Stimulated activated CD8-positive, alpha-beta memory T cell treated with anti-CD3 and anti-CD28 coated beads, Interleukin-2, amount 100 ng/mL, for 1 hour (primary cell): Measurements from ENCODE around the gene USP3.
A peak's percentile ranks its signal among the peaks of the same experiment; 100 is the strongest.
"Not testable (repeated sequence)": the region's sequence is repeated elsewhere in the genome, so short reads cannot be mapped to it uniquely, and the experiment has no call there.

ENCODE experiments used
- DNase-seq, 2 donors: peaks; one replicate each; pipeline ENCODE4 v3.0.0-alpha.2; 2020; ENCODE audit warnings: low read depth in 2 of 2

USP3 gene

DNA sequence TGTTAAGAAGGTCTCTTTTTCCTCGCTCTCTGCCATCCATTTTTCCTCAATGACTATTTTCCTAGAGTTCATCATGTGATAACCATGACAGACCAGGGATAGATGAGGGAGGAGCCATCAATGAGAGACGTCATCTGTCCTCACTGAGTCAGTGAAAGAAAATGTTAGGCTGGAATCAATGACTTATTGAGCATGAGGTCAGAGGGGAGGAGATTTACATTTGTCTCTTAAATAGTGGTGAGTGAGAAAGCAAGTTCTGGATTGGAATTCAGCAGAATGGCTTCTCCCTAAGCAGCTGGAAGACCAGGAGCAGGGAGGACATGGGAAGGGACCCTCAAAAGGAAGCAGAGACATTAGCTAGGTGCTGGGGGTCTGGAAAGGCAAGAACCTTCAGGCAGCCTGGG is 28.2 kb upstream of the USP3 start:
- no peak for DNase-seq

DNA sequence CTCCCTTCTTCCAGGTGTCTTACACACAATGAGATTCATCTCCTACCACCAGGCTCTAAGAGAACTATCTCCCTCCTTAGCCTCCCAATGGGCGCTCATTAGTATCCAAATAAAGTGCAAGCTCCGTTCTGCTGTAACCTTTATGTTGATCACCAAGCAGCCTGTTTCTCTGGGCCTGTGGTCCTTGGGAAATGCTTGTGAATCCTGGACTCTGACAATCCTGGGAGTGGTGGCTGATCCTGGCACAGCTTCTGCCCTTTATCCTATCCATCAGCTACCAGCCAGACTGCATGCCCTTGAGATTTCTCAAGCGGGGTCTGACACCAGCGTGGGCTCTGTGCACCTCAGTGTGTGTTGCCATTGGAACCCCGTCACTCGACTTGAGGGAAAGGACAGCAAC is 26.1 kb upstream of the USP3 start:
- no peak for DNase-seq

DNA sequence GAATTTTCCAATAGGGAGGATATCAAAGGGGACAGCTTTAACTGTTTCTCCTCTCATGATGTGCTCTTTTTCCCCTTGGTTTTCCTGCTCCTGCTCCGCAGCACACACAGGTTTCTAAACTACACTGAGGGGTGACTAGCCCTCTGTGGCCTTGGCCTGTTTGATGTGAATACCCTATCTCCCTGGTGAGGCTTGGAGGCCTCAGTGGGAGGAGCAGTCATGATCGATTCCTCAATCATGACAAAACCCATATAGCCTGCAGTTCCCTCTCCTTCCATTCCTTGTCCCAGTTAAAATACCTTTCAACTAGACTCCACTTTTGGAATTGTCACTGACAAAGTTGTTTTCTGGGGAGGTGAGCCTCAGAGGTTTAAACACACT is 24.0 kb upstream of the USP3 start:
- no peak for DNase-seq

DNA sequence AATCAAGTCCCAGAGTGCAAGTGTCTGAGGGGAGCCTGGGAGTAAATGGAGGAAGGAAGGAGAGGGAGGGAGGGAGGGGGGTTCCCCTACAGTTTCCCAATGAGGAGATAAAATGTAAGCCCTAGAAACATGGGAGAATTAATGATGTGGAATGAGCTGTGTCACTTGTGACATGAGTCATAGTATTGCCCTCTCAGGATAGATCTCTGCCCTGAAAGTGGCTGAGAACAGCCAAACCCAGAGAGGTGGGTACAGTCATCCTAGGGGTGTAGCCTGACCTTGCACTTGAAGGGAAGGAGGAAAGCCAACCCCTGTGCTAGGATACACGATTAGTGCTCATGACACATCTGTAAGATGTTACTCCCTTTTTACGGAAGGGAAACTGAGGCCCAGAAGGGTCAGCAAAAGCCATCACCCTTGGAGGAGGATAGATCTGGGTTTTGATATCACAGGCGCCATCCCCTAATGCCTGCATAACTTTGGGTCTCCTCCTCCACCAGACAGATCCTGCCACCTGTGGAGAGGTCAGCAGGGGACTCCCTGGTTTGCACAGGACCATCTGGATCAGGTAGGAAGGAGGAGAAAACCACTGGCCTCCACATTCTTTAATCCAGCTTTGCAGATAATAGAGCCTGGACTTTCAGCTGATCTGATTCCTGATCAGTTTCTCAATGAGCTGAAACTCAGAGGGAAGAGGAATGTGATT is 23.1 kb upstream of the USP3 start:
- no peak for DNase-seq

DNA sequence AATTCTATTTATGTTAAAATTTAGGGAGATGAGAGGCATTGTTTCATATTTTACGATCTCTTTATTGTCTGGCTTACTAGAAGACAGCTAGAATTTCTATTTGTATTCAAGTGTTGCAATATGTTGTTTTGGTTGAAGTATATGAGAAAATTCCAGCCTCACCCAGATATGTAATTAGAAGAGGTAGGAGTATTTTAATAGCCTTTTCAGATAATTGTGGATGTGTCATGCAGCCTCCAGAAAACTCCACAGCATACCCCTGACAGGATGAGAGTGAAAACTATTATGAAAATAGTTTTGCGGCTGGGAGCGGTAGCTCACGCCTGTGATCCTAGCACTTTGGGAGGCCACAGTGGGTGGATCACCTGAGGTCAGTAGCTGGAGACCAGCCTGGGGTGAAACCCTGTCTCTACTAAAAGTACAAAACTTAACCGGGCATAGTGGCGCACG is 21.5 kb upstream of the USP3 start:
- DNase-seq = no peak

DNA sequence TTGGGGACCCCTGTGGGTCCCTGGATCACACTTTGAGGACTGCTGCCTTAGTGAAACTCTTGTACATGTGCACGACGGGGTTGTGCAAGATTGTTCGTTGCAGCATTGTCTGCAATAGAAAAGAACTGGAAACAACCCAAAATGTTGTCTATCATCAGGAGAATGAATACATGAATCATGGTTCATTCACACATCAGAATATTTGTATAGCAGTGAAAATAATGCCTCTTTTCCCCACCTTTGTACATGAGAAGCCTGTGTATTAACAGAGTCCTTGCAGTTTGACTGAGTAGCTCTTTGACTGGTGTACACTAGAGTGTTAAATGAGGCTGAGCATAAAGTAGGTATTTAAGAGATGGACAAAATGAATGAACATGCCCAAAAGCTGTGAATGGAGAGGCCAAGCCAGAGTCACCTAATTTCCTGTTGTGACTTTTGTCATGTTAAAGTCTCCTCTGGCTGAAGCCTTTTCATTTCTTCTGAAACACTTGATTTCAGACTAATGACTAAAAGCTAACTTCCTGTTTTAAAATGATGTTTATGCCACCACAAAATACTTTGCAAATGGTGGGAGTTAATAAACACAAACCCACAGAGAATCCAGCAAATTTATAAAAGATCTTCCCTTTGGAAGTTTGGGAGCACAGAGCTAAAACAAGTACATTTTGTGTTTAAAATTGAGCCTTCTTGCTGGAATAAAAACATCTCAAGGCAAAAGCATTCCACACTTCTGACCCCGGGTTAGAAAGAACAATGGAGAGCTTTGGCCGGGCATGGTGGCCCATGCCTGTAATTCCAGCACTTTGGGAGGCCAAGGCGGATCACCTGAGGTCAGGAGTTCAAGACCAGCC is 20.6 kb upstream of the USP3 start:
- no peak for DNase-seq

DNA sequence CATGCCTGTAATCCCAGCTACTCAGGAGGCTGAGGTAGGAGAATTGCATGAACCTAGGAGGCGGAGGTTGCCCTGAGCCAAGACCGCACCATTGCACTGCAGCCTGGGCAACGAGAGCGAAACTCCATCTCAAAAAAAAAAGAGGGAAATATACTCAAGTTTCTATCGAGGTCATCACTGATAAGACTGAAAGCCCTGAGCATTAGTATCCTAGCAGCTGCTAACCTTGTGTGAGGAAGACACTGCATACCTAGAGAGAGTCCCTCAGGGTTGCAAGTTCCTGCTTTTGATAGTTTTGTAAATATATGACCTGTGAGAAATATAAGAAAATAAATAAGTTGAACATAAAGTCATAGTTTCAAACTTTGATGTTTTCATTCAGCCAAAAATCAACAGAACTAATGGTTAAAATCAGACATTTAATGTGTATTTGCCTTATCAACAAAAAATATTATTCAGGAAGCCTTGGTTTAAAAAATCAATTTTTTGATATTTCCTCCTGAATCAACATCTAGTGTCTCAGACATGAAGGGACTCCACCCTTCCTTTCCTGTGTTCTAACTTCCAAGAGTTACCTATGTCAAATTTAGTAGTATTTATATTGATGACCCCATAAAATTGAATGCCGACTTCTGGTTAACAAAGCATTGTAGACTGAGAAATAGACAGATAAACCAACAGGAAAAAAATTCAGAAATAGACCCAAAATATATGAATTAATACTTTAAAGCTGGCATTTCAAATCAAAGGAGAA is 19.8 kb upstream of the USP3 start:
- no peak for DNase-seq

DNA sequence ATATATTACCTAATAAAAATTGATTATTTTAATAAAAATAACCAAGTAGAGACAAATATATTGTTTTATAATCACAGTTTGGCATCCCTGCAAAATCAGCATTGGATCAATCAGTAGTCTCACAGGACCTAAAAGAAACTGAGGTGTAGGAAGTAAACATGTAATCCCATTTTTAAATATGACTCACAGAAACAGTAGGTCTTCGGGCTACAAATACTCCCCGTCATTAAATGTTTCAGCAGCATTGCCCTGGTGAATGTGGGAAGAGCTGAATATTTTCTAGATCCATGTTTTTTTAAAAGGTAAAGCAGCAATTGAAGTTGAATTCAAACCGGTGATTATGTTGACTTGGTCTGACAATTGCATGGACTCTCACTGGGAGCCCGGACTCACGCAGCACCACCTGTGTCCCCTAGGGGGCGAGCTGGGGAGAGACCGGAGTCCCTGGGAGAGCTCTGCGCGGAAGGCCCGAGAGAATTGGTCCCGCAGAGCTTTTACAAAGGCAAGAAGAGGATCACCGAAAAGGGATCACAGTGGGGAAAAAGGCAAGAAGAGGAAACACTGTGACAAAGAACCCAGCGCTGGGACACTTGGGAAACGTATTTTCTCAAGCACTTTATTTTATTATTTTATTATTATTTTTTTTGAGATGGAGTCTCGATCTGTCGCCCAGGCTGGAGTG is 17.2 kb upstream of the USP3 start:
- peak; percentile 79 to 84 for DNase-seq

DNA sequence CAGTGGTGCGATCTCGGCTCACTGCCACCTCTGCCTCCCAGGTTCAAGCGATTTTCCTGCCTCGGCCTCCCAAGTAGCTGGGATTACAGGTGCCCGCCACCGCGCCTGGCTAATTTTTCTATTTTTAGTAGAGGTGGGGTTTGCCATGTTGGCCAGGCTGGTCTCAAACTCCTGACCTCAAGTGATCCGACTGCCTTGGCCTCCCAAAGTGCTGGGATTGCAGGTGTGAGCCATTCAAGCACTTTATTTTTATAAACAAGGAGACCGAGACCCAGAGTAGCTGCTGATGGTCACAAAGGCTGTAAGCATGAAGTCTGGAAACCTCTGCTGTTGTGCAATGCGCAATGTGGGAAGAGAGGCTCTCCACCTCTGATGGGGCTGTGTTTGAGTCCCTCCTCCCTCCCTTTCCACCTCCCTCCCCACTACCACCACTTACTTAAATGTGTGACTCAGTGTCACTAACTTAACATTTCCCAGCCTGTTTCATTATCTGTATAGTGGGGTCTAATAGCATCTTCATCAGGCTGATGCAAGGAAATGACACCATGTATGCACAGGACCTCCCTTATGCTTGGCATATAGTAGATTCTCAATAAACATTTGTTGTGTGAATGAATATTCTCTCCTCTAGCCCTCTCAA is 16.5 kb upstream of the USP3 start:
- not testable (repeated sequence) for DNase-seq

DNA sequence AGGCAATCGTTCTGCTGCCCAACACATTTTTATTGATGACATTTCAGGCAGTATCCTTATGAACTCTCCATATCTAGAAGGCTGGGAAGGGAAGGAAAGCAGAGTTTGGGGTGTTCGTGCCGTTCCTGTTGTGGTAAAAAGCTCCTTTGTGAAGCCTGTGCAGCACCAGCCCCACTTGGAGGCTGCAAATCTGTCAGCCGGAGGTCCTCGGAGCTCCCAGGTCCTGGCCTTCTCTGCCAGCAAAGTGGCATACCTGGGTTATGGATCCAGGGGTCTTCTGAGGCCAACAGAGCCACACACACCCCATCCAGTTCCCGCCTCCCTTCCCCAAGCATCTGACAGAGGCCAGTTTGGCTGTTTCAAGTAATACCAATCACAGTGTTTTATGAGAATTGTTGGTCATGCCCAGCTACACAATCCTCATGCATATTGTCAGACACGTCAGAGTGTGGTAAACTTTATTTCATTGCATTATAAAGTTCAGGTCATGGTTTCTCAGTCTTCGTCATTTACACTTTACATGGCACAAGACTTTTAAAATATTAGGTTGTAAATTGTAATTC is 15.9 kb upstream of the USP3 start:
- no peak for DNase-seq

DNA sequence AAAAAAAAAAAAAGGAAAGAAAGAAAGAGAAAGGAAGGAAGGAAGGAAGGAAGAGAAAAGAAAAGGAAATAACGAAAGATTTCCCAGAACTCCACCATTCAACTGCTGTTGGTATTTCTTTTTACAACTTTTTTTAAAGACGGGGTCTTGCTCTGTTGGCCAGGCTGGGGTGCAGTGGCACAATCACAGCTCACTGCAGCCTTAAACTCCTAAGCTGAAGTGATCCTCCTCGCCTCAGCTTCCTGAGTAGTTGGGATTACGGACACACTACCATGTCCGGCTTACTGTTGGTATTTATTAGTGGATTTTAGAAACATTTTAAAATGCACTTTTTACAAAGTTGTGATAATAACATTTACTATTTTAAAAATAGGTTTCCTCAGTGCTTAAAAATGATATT is 15.0 kb upstream of the USP3 start:
- DNase-seq = no peak

DNA sequence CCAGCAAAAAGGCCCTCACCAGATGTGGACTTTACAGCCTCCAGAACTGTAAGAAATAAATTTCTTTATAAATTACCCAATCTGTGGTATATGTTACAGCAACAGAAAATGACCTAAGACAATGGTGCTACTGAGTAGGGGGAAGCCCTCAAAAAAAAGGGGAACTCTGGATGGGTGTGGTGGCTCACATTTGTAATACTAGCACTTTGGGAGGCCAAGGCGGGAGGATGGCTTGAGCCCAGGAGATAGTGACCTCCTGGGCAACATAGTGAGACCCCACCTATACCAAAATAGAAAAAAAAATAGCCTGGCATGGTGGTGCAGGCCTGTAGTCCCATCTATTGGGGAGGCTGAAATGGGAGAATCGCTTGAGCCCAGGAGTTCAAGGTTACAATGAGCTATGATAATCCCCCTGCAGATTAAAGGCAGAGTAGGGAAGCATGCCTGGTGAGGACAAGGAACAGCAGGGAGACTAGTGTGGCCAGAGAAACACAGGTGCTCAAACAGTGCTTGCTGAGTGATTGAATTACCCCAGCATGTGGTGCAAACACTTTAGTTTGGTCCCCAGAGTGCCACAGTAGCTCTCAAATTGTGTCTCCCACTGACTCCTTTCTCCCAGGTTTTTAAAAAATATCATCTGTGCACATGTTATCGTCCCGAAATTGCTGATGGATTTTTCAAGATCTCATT is 13.9 kb upstream of the USP3 start:
- DNase-seq = no peak

DNA sequence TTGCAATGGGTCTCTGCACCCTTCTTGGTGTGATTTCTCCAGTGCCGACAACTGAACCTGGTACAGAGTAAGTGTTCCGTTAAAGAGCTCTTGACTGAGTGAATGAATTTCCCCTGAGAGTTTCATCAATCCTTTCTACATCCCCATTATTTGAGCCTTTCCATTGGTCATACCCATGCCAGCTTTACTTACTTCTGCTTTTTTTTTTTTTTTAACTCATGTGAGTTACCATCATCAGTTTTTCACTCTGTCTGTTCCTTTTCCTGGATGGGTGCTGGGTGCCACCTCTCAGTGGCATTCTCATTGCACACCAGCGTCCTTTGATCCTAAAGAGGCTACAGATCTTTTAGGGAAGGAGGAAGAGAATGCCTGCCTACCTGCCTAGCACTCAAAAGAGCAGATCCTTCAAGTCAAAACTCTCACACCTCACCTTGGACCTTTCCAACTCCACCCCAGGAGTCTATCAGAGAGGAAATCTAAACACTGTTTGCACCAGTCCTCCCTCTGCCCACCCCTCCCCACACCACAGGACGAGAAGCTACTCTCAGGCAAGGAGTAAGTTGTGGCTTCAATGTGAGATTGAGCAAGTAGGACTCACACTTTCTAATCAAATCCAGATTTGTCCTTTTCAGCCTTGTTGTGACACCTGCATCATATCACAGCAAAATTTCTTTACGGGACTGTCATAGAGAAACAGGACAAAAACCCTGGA is 13.1 kb upstream of the USP3 start:
- no peak for DNase-seq

DNA sequence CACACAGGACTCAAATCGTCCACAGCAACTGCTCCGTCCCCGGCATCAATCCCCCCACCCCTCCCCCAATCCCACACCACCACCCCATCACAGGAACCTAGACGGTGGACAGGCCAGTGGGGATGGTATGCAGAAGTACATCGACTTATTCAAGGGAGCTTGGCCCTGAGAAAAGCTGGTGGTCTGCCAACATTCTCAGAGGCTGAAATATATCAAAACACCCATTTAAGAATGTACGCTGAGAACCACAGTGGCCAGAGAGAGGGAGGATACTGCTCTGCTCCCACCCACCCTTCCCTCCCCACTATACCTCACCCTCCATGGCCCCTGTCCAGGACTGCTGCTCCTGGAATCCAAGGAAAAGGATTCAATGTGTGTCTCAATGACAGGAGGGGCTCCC is 12.4 kb upstream of the USP3 start:
- DNase-seq = no peak

DNA sequence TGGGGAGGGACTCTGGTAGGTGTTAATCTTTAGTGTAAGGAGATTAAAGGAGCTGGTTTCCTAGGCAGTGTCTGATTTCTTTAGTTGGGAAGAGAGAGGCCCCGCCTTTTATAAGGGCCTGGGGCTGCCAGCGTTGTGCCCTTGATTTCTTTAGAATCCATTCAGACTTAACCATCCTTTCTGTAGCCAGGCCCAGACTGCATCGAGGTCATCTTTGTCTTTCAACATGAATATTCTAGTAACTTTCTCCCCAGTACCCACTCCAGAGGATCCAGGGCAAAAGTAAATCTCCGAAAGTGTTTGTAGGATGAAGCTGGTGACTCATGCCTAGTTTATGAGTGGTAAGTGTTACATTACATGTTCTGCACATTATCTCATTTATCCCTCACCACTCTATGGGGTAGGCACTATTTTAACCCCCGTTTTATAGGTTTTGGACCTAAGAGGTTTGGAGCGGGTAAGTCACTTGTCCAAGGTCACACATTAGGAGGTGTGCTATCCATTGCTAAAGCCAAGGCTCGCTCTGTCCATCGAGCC is 11.8 kb upstream of the USP3 start:
- no peak for DNase-seq

DNA sequence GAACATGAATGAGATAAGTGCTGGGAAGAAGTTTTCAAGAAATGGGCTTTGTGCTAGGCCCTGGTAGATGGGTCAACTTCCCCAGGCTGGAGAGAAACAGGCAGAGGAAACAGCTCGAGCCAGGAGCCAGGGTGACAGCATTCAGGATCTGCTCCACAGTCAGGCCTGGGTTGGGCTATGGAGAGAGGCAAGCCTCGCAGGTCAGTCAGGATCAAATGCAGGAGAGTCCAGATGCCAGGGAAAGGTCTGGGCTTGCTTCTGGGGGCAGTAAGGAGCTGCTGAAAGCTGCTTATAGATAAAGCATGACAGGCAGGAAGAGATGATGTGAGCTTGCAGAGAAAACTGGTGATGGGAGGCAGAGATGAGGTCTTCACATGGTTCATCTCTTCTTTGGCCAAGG is 11.0 kb upstream of the USP3 start:
- no peak for DNase-seq

DNA sequence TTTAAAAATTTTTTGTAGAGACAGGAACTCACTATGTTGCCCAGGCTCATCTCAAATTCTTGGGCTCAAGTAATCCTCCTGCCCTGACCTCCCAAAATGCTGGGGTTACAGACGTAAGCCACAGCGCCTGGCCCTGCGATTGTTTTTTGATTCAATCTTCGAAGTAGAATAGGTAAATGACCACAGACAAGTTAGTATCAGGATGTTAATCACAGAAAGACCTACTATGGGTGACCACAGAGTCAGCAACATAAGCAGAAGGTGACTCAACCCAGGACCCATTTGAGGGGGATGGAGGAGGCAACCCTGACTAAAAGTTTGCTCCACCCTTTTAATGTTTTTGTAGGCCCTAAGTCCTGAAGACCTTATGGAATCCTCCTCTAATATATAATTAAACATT is 10.0 kb upstream of the USP3 start:
- DNase-seq = no peak

DNA sequence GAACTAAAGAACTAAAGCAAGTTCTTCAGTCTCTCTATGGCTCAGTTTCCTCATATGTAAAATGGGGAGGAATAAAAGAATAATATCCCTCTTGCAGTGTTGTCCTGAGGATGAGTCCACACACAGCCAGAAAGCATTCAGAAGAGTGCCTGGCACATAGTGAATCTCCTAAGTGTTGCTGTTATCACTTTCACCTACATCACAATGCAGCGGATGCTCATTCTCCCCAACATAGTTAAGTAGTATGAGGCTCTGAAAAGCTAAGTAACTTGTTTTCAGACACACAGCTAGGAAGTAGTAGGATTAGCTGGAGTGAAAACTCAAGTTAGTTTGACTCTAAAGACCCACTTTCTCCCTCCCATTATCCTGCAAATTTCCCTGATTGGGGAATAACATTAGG is 9.1 kb upstream of the USP3 start:
- DNase-seq = no peak

DNA sequence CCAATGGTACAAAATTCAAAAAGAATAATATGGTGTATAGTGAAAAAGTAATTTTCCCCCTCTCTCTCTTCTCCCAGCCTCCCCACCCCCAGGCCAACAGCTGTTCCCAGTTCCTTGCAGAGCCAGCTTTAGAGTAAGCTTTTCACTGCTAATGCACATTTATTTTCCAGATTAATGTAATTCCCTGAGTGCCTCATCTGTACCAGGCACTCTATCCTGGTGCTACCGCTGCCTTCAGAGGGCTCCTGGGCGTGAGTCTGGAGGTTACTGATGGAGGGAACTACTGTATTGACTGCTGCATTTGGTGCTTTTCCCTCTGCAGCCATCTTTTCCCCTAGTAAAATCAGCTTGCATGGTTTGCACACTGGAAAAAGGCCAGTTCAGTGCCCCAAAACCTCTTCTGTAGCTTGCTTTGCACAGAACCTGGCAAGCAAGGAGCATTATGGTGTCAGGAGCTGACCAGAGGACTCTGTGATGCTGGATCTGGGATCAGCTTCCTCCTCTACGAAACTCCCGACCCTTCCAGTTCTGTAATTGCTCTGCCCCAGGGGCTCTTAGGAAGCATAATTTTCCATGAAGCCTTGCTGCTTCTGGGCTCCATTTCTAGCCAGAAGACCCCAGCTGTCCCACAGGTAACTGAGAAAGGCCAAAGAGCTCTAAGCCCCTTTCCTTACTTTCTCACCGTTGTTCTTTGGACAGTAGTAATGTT is 8.5 kb upstream of the USP3 start:
- no peak for DNase-seq
